GM20000 (cell line): ENCODE results near the gene CPNE1.

Experiments used
- DNase-seq: peaks from one replicate; pipeline ENCODE4 v3.0.0; 2012; ENCODE audit warnings: low spot score
- TF ChIP-seq, protein P1 (sequence below): IDR thresholded peaks from 2 replicates; pipeline ENCODE4 v1.5.1; 2012; ENCODE audit warnings: mild to moderate bottlenecking, control low read depth; ENCODE audit errors: extremely low read depth, missing control alignments

The CPNE1 gene

DNA sequence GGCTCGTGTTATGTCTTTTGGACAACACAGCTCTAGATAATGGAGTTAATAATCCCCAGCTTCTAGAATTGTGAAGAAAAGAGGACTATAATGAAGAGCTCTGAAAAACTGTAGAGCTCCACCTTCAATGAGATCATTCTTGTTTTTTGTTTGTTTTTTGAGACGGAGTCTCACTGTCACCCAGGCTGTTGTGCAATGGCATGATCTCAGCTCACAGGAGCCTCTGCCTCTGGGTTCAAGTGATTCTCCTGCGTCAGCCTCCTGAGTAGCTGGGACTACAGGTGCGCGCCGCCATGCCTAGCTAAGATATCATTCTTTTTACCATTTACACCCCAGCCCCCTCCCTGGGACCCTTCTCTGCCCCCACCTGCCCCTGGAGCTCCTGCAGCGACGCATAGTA is 86.2 kb downstream of the CPNE1 start:
- TF ChIP-seq, protein P1, sequence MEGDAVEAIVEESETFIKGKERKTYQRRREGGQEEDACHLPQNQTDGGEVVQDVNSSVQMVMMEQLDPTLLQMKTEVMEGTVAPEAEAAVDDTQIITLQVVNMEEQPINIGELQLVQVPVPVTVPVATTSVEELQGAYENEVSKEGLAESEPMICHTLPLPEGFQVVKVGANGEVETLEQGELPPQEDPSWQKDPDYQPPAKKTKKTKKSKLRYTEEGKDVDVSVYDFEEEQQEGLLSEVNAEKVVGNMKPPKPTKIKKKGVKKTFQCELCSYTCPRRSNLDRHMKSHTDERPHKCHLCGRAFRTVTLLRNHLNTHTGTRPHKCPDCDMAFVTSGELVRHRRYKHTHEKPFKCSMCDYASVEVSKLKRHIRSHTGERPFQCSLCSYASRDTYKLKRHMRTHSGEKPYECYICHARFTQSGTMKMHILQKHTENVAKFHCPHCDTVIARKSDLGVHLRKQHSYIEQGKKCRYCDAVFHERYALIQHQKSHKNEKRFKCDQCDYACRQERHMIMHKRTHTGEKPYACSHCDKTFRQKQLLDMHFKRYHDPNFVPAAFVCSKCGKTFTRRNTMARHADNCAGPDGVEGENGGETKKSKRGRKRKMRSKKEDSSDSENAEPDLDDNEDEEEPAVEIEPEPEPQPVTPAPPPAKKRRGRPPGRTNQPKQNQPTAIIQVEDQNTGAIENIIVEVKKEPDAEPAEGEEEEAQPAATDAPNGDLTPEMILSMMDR, result no peak
- no peak for DNase-seq

DNA sequence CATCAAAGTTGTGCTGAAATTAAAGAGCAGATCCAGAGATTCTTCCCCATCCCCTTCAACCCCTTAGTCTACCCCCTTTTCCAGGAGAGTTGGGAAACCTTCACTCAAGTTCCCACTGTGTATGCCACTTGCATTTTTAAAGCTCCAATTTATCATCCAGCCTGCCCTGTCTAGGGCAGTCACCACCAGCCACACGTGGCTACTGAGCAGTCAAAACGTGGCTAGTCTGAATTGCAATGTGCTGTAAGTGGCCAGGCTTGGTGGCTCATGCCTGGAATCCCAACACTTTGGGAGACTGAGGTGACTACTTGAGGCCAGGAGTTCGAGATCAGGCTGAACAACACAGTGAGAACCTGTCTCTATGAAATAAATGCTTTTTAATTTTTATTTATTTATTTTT is 87.9 kb downstream of the CPNE1 start:
- DNase-seq, result no peak
- TF ChIP-seq, protein P1, result no peak
